WTC11 (cell line): ENCODE data around the gene MYLK. TPM values are rescaled to one million over a fixed set of nuclear protein-coding genes. Genes with fewer than 3 reads are reported as not detected.

ENCODE experiments used
- ATAC-seq: fragments of 200-7000 bp; cut with Tn5 transposase; 2 replicates; pipeline ENCODE4 v1.10.0; 2021; ENCODE audit warnings: mild to moderate bottlenecking, moderate library complexity
- CTCF ChIA-PET: fragments of 300-600 bp; sonication (Branson Sonifier 250); formaldehyde crosslinking; loops from one replicate; lab custom pipeline; 2021; ENCODE audit warnings: antibody characterized with exemption; lab: Charles Lee
- POLR2A ChIA-PET: fragments of 350-600 bp; sonication (Branson Sonifier 250); formaldehyde crosslinking; loops from one replicate; lab custom pipeline; 2021; ENCODE audit warnings: antibody characterized with exemption; lab: Charles Lee
- DNase-seq: peaks from one replicate; pipeline ENCODE4 v3.0.0; 2021; ENCODE audit warnings: low spot score
- H3K27ac Mint-ChIP-seq: 2 replicates; pipeline ENCODE4 v1.8.0; 2021; ENCODE audit warnings: mixed read lengths
- H3K27me3 Mint-ChIP-seq: 2 replicates; pipeline ENCODE4 v1.8.0; 2021; ENCODE audit warnings: low read depth, mild to moderate bottlenecking, moderate library complexity, mixed read lengths
- H3K36me3 Mint-ChIP-seq: 2 replicates; pipeline ENCODE4 v1.8.0; 2021; ENCODE audit warnings: mixed read lengths
- H3K4me1 Mint-ChIP-seq: 2 replicates; pipeline ENCODE4 v1.8.0; 2022; ENCODE audit warnings: mixed read lengths
- H3K4me3 Mint-ChIP-seq: 2 replicates; pipeline ENCODE4 v1.8.0; 2021; ENCODE audit warnings: mild to moderate bottlenecking, moderate library complexity, mixed read lengths
- H3K9me3 Mint-ChIP-seq: 2 replicates; pipeline ENCODE4 v1.8.0; 2021; ENCODE audit warnings: mixed read lengths
- CREM ChIP-seq: sonication (generic); formaldehyde crosslinking; IDR thresholded peaks from 2 replicates; pipeline ENCODE4 v1.8.1; 2022; ENCODE audit warnings: mild to moderate bottlenecking, missing genetic modification reagents, moderate library complexity
- FOXK1 ChIP-seq: sonication (generic); formaldehyde crosslinking; IDR thresholded peaks from 2 replicates; pipeline ENCODE4 v1.8.0; 2022; ENCODE audit warnings: mild to moderate bottlenecking, moderate library complexity, missing genetic modification reagents
- FOXP1 ChIP-seq: sonication (generic); formaldehyde crosslinking; IDR thresholded peaks from 2 replicates; pipeline ENCODE4 v1.8.0; 2022; ENCODE audit warnings: missing genetic modification reagents, mild to moderate bottlenecking, moderate library complexity, borderline replicate concordance
- FOXP4 ChIP-seq: sonication (generic); formaldehyde crosslinking; IDR thresholded peaks from 2 replicates; pipeline ENCODE4 v1.8.0; 2022; ENCODE audit warnings: mild to moderate bottlenecking, missing genetic modification reagents
- GABPB1 ChIP-seq: sonication (generic); formaldehyde crosslinking; IDR thresholded peaks from 2 replicates; pipeline ENCODE4 v1.8.1; 2023; ENCODE audit warnings: mild to moderate bottlenecking, missing genetic modification reagents
- GTF2I ChIP-seq: fragments of 250-450 bp; sonication (Bioruptor Pico); conservative IDR thresholded peaks from 2 replicates; pipeline ENCODE4 v1.4.0; 2021; ENCODE audit warnings: mild to moderate bottlenecking
- KAT7 ChIP-seq: sonication (generic); formaldehyde crosslinking; IDR thresholded peaks from 2 replicates; pipeline ENCODE4 v1.8.1; 2023; ENCODE audit warnings: missing genetic modification reagents, mild to moderate bottlenecking, borderline replicate concordance
- MXD4 ChIP-seq: fragments of 250-450 bp; sonication (Bioruptor Pico); IDR thresholded peaks from 2 replicates; pipeline ENCODE4 v1.8.0; 2021; ENCODE audit warnings: mild to moderate bottlenecking, moderate library complexity, borderline replicate concordance
- NR1H2 ChIP-seq: sonication (generic); formaldehyde crosslinking; IDR thresholded peaks from 2 replicates; pipeline ENCODE4 v1.9.0; 2021; ENCODE audit warnings: mild to moderate bottlenecking, moderate library complexity, missing genetic modification reagents
- SMAD3 ChIP-seq: sonication (generic); formaldehyde crosslinking; IDR thresholded peaks from 2 replicates; pipeline ENCODE4 v1.8.0; 2022; ENCODE audit warnings: missing genetic modification reagents, mild to moderate bottlenecking, borderline replicate concordance
- SOX15 ChIP-seq: fragments of 250-450 bp; sonication (Bioruptor Pico); IDR thresholded peaks from 2 replicates; pipeline ENCODE4 v1.9.0; 2021; ENCODE audit warnings: mild to moderate bottlenecking
- TEAD1 ChIP-seq: sonication (generic); formaldehyde crosslinking; IDR thresholded peaks from 2 replicates; pipeline ENCODE4 v1.8.0; 2022; ENCODE audit warnings: mild to moderate bottlenecking, missing genetic modification reagents
- TP53 ChIP-seq: sonication (generic); formaldehyde crosslinking; IDR thresholded peaks from 2 replicates; pipeline ENCODE4 v1.8.1; 2023; ENCODE audit warnings: mild to moderate bottlenecking, missing genetic modification reagents
- USF1 ChIP-seq: sonication (generic); formaldehyde crosslinking; IDR thresholded peaks from 2 replicates; pipeline ENCODE4 v1.8.0; 2022; ENCODE audit warnings: mild to moderate bottlenecking, missing genetic modification reagents
- ZBTB21 ChIP-seq: sonication (generic); formaldehyde crosslinking; IDR thresholded peaks from 2 replicates; pipeline ENCODE4 v1.8.1; 2023; ENCODE audit warnings: mild to moderate bottlenecking, missing genetic modification reagents, borderline replicate concordance
- ZNF219 ChIP-seq: sonication (generic); formaldehyde crosslinking; IDR thresholded peaks from 2 replicates; pipeline ENCODE4 v1.8.0; 2023; ENCODE audit warnings: missing genetic modification reagents, mild to moderate bottlenecking, borderline replicate concordance
- ZNF263 ChIP-seq: sonication (generic); formaldehyde crosslinking; IDR thresholded peaks from 2 replicates; pipeline ENCODE4 v1.8.1; 2022; ENCODE audit warnings: low read depth, mild to moderate bottlenecking, moderate library complexity, missing genetic modification reagents
- ZNF425 ChIP-seq: fragments of 250-450 bp; sonication (Bioruptor Pico); conservative IDR thresholded peaks from 2 replicates; pipeline ENCODE4 v1.9.0; 2021; ENCODE audit warnings: mild to moderate bottlenecking
- ZNF532 ChIP-seq: fragments of 250-450 bp; sonication (Bioruptor Pico); IDR thresholded peaks from 2 replicates; pipeline ENCODE4 v1.9.0; 2021; ENCODE audit warnings: mild to moderate bottlenecking, borderline replicate concordance
- total RNA-seq: library from RNA; stranded (reverse); gene quantifications from 3 replicates; pipeline ENCODE4 v1.2.3, GENCODE V29; 2021

MYLK gene
- total RNA-seq, 1 experiment from 2014 or later, result 10.4 TPM

- no peak for TF ChIP-seq FOXP4 (CRISPR knock-in tag)
Measured at GRCh38 chr3:123628996-123629746, 255.0 kb downstream of the MYLK start (continued).

GRCh38 chr3:123627673-123628670 is 256.2 kb downstream of the MYLK start:
- TF ChIP-seq GTF2I (CRISPR knock-in tag) (no peak), FOXP1 (no peak), ZNF532 (no peak), ZBTB21 (CRISPR knock-in tag) (no peak), FOXK1 (no peak), CREM (no peak), ZNF219 (no peak), KAT7 (CRISPR knock-in tag) (no peak), TP53 (no peak), NR1H2 (CRISPR knock-in tag) (no peak), TEAD1 (no peak), USF1 (CRISPR knock-in tag) (no peak), GABPB1 (no peak), SOX15 (CRISPR knock-in tag) (no peak), MXD4 (no peak), ZNF263 (CRISPR knock-in tag) (no peak), ZNF425 (CRISPR knock-in tag) (no peak), SMAD3 (no peak)
- Mint-ChIP-seq H3K4me1 (peaks cover 21% of the 10 kb centered on the region), H3K4me3 (no peak overlapping the region), H3K9me3 (peaks cover 3% of the 10 kb centered on the region; the same call in 1 of the 2 replicates), H3K27me3 (no peaks in the 10 kb centered on the region; the same call in 1 of the 2 replicates), H3K27ac (no peak overlapping the region), H3K36me3 (peaks cover 6% of the 10 kb centered on the region)
- POLR2A ChIA-PET, result no interaction called here
- ATAC-seq (no peak), DNase-seq (no peak)
- CTCF ChIA-PET, result no interaction called here
